ENCODE data around the gene MDH2.
"Not testable (repeated sequence)": the region's sequence is repeated elsewhere in the genome, so short reads cannot be mapped to it uniquely, and the experiment has no call there.

Gene MDH2

DNA sequence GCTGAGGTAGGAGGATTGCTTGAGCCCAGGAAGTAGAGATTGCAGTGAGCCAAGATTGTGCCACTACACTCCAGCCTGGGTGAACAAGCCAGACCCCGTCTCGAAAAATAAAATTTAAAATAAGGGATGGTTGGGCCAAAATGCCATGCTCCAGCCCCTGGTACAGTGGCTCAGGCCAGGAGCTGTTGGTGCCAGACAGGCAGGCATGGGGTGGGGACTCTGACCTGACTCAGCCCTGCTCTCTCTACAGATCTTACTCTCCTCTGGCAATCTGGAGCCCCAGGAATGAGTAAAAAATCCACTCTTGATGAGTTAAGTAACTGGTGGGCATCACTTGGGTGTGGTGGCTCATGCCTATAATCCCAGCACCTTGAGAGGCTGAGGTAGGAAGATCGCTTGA, 45.1 kb upstream of the MDH2 start:
- no peak overlapping the region for H3K4me2 ChIP-seq (ENCODE audit: low read length)
- no peak overlapping the region for H3K27ac ChIP-seq (ENCODE audit: low read depth, low read length, poor library complexity, severe bottlenecking)
- no peaks in the 10 kb centered on the region for H3K9me3 ChIP-seq (ENCODE audit: low read length)
- no peaks in the 10 kb centered on the region for H3K79me2 ChIP-seq (ENCODE audit: insufficient read depth, low read length)
- H2AFZ ChIP-seq (ENCODE audit: low read length) = no peak overlapping the region
- no peaks in the 10 kb centered on the region for H3F3A ChIP-seq (ENCODE audit: insufficient read depth, low read length)
- no peaks in the 10 kb centered on the region for H3K4me1 ChIP-seq (ENCODE audit: insufficient read depth, low read length, severe bottlenecking)
- no peak overlapping the region for H3K4me3 ChIP-seq (ENCODE audit: low read depth, low read length, poor library complexity, severe bottlenecking)
- no peak overlapping the region for H3K9ac ChIP-seq (ENCODE audit: low read length)
- H3K36me3 ChIP-seq (ENCODE audit: insufficient read depth, low read length) = peaks cover 41% of the 10 kb centered on the region
- no peaks in the 10 kb centered on the region for H3K27me3 ChIP-seq (ENCODE audit: insufficient read depth, low read length)
- H3K9me2 ChIP-seq (ENCODE audit: low read depth, low read length) = no peaks in the 10 kb centered on the region
- TF ChIP-seq EZH2 (IDR thresholded peaks at IDR 0.05; ENCODE audit: borderline replicate concordance, low read length) = no peak
- TF ChIP-seq, protein P1, sequence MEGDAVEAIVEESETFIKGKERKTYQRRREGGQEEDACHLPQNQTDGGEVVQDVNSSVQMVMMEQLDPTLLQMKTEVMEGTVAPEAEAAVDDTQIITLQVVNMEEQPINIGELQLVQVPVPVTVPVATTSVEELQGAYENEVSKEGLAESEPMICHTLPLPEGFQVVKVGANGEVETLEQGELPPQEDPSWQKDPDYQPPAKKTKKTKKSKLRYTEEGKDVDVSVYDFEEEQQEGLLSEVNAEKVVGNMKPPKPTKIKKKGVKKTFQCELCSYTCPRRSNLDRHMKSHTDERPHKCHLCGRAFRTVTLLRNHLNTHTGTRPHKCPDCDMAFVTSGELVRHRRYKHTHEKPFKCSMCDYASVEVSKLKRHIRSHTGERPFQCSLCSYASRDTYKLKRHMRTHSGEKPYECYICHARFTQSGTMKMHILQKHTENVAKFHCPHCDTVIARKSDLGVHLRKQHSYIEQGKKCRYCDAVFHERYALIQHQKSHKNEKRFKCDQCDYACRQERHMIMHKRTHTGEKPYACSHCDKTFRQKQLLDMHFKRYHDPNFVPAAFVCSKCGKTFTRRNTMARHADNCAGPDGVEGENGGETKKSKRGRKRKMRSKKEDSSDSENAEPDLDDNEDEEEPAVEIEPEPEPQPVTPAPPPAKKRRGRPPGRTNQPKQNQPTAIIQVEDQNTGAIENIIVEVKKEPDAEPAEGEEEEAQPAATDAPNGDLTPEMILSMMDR (IDR thresholded peaks at IDR 0.05; ENCODE audit: low read length) = no peak
- H4K20me1 ChIP-seq (ENCODE audit: insufficient read depth, low read length) = no peaks in the 10 kb centered on the region

DNA sequence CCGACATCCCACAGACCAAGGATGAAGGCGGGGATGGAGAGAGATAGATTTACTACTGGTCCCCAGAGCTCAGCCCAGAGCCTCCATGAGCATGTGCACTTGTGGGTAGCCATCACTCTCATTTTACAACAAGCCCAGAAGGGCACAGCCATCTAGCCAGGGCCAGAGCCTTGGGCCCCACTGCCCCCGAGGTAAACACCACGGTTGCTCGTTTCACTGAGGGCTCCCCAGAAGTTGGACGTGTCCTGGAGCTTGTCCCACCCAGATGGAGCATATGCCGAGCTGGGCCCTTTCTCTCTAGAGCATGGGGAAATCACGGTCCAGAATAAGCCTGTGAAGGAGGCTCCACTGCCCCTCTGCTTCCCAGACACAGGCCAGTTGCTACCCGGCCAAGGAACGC, 44.6 kb upstream of the MDH2 start:
- Histone ChIP-seq H3K27me3 (ENCODE audit: insufficient read depth, low read length) (no peaks in the 10 kb centered on the region), H3K27ac (ENCODE audit: low read depth, low read length, poor library complexity, severe bottlenecking) (no peak overlapping the region), H3K36me3 (ENCODE audit: insufficient read depth, low read length) (peaks cover 35% of the 10 kb centered on the region), H3K79me2 (ENCODE audit: insufficient read depth, low read length) (no peaks in the 10 kb centered on the region), H3F3A (ENCODE audit: insufficient read depth, low read length) (no peaks in the 10 kb centered on the region), H3K4me2 (ENCODE audit: low read length) (no peak overlapping the region), H3K9me3 (ENCODE audit: low read length) (no peaks in the 10 kb centered on the region), H4K20me1 (ENCODE audit: insufficient read depth, low read length) (no peaks in the 10 kb centered on the region), H3K9me2 (ENCODE audit: low read depth, low read length) (no peaks in the 10 kb centered on the region), H3K4me1 (ENCODE audit: insufficient read depth, low read length, severe bottlenecking) (no peaks in the 10 kb centered on the region), H2AFZ (ENCODE audit: low read length) (no peak overlapping the region), H3K4me3 (ENCODE audit: low read depth, low read length, poor library complexity, severe bottlenecking) (no peak overlapping the region), H3K9ac (ENCODE audit: low read length) (no peak overlapping the region)
- TF ChIP-seq EZH2 (IDR thresholded peaks at IDR 0.05; ENCODE audit: borderline replicate concordance, low read length) = no peak
- TF ChIP-seq, protein P1 (IDR thresholded peaks at IDR 0.05; ENCODE audit: low read length) = no peak

DNA sequence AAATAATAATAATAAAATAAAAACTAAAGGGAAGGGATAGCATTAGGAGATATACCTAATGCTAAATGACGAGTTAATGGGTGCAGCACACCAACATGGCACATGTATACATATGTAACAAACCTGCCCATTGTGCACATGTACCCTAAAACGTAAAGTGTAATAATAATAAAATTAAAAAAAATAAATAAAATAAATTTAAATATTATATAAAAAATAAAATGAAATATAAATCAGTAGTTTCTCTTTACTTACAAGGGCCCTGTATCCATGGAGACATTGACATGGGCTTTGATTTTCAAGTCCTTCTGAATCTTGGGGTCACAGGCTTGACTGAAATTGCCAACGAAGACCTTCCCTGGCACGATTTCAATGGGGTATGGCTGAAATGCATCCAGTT, 42.9 kb upstream of the MDH2 start:
- not testable (repeated sequence) for H4K20me1 ChIP-seq (ENCODE audit: insufficient read depth, low read length); H2AFZ ChIP-seq (ENCODE audit: low read length); H3K79me2 ChIP-seq (ENCODE audit: insufficient read depth, low read length); H3K4me1 ChIP-seq (ENCODE audit: insufficient read depth, low read length, severe bottlenecking); H3F3A ChIP-seq (ENCODE audit: insufficient read depth, low read length); H3K4me2 ChIP-seq (ENCODE audit: low read length); H3K9me2 ChIP-seq (ENCODE audit: low read depth, low read length); H3K4me3 ChIP-seq (ENCODE audit: low read depth, low read length, poor library complexity, severe bottlenecking); H3K9ac ChIP-seq (ENCODE audit: low read length); H3K9me3 ChIP-seq (ENCODE audit: low read length); H3K27me3 ChIP-seq (ENCODE audit: insufficient read depth, low read length); H3K27ac ChIP-seq (ENCODE audit: low read depth, low read length, poor library complexity, severe bottlenecking)
- H3K36me3 ChIP-seq (ENCODE audit: insufficient read depth, low read length) = peaks cover 31% of the 10 kb centered on the region

DNA sequence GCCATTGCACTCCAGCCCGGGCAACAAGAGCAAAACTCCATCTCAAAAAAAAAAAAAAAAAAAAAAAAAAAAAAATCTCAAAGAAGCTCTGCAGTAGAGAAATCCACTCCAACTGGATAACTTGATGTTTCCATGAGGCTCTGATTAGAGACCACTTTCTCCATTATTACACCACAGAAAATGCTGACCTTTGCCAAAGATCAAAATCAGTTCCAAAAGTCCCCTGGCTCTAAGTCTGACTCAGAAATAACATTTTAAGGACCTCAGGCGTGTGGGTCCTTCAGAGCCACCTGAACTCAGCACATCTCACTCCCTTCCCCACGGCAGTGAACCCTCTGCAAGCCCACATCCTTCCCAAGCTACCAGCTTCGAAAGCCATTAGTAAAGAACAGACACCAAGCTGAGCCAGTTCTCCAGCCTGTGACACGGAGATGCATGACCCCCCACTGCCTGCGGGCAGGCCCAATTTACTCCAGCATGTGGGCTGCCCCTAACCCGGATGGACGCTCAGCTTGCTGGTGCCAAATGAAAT, 39.7 kb upstream of the MDH2 start:
- no peak overlapping the region for H3K4me2 ChIP-seq (ENCODE audit: low read length)
- no peak overlapping the region for H3K9ac ChIP-seq (ENCODE audit: low read length)
- no peaks in the 10 kb centered on the region for H4K20me1 ChIP-seq (ENCODE audit: insufficient read depth, low read length)
- H3K27ac ChIP-seq (ENCODE audit: low read depth, low read length, poor library complexity, severe bottlenecking) = no peak overlapping the region
- no peaks in the 10 kb centered on the region for H3F3A ChIP-seq (ENCODE audit: insufficient read depth, low read length)
- H3K4me1 ChIP-seq (ENCODE audit: insufficient read depth, low read length, severe bottlenecking) = no peaks in the 10 kb centered on the region
- H3K79me2 ChIP-seq (ENCODE audit: insufficient read depth, low read length) = no peaks in the 10 kb centered on the region
- H3K9me2 ChIP-seq (ENCODE audit: low read depth, low read length) = no peaks in the 10 kb centered on the region
- no peaks in the 10 kb centered on the region for H3K27me3 ChIP-seq (ENCODE audit: insufficient read depth, low read length)
- no peak overlapping the region for H2AFZ ChIP-seq (ENCODE audit: low read length)
- no peak overlapping the region for H3K4me3 ChIP-seq (ENCODE audit: low read depth, low read length, poor library complexity, severe bottlenecking)
- TF ChIP-seq, protein P1 (IDR thresholded peaks at IDR 0.05; ENCODE audit: low read length) = no peak
- TF ChIP-seq EZH2 (IDR thresholded peaks at IDR 0.05; ENCODE audit: borderline replicate concordance, low read length) = no peak
- no peaks in the 10 kb centered on the region for H3K9me3 ChIP-seq (ENCODE audit: low read length)
- peaks cover 20% of the 10 kb centered on the region for H3K36me3 ChIP-seq (ENCODE audit: insufficient read depth, low read length)

Measured in OCI-LY1 (cell line).